Measurements from ENCODE around the gene LPCAT3. TPM values are rescaled to one million over a fixed set of nuclear protein-coding genes. Genes with fewer than 3 reads are reported as not detected.

Gene LPCAT3
- total RNA-seq, 2 donors from 2014 or later = 28.3 to 29.0 TPM

- no peaks in the 10 kb centered on the region for H3K27me3 Mint-ChIP-seq (ENCODE audit: low read depth)
- no peaks in the 10 kb centered on the region for H3K9me3 Mint-ChIP-seq
- H3K4me1 Mint-ChIP-seq (ENCODE audit: low read depth) = peaks cover 70% of the 10 kb centered on the region
- peaks cover 0 to 9% of the 10 kb centered on the region in 2 donors for H3K36me3 Mint-ChIP-seq (ENCODE audit: insufficient read depth in 2 of 2)
- peak overlapping the region; percentile 83 to 96 for H3K4me3 Mint-ChIP-seq
- ATAC-seq (replicated peaks in 1 of 2) = no peak
- DNase-seq = no peak
- no peak overlapping the region for H3K27ac Mint-ChIP-seq
These were observed 79.7 kb downstream of the LPCAT3 start for GRCh38 chr12:6938353-6939190.

DNA sequence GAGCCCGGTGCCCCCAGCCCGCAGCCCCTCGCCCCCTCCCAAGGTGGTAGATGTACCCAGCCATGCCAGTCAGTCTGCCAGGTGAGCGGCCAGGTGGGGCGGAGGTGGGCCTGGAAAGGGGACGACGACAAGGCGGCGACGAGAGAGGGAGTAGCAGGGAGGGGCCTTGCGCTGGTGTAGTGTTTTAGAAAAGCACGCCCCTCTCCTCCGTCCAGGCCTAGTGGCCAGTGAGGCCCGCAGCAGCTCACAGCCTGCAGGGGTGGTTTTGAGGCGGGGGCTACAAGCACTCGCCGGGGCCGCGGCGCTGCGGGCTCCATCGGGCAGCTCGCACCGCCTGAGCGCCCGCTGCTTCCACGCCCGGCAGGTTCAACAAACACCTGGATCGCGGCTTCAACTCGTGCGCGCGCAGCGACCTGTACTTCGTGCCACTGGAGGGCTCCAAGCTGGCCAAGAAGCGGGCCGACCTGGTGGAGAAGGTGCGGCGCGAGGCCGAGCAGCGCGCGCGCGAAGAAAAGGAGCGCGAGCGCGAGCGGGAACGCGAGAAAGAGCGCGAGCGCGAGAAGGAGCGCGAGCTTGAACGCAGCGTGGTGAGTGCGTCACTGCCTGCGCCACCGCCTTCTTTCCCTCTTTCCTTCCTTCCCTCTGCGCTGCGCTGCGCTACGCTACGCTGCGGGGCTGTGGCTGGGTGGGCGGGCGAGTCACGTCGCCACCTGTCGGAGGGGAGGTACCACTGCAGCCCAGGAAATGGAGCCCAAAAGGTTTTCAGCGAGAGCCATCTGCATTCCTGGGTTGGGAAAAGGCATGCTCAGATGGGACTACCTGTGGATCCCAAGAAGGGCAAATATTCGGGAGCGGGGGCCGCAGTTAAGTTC is 80.6 kb downstream of the LPCAT3 start:
- no peaks in the 10 kb centered on the region for H3K9me3 Mint-ChIP-seq
- H3K4me1 Mint-ChIP-seq (ENCODE audit: low read depth) = peaks cover 70% of the 10 kb centered on the region
- no peaks in the 10 kb centered on the region for H3K27me3 Mint-ChIP-seq (ENCODE audit: low read depth)
- peaks cover 0 to 9% of the 10 kb centered on the region in 2 donors for H3K36me3 Mint-ChIP-seq (ENCODE audit: insufficient read depth in 2 of 2)
- peak overlapping the region; percentile 52 for H3K27ac Mint-ChIP-seq
- peak; percentile 94 to 95 for DNase-seq
- peak; percentile 93 to 95 for ATAC-seq (replicated peaks in 1 of 2)
- H3K4me3 Mint-ChIP-seq = peak overlapping the region; percentile 83 to 96

DNA sequence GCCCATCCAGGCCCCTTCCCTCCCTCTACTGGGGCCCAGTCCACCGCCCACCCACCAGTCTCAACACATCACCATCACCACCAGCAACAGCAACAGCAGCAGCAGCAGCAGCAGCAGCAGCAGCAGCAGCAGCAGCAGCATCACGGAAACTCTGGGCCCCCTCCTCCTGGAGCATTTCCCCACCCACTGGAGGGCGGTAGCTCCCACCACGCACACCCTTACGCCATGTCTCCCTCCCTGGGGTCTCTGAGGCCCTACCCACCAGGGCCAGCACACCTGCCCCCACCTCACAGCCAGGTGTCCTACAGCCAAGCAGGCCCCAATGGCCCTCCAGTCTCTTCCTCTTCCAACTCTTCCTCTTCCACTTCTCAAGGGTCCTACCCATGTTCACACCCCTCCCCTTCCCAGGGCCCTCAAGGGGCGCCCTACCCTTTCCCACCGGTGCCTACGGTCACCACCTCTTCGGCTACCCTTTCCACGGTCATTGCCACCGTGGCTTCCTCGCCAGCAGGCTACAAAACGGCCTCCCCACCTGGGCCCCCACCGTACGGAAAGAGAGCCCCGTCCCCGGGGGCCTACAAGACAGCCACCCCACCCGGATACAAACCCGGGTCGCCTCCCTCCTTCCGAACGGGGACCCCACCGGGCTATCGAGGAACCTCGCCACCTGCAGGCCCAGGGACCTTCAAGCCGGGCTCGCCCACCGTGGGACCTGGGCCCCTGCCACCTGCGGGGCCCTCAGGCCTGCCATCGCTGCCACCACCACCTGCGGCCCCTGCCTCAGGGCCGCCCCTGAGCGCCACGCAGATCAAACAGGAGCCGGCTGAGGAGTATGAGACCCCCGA is 81.4 kb downstream of the LPCAT3 start:
- no peaks in the 10 kb centered on the region for H3K9me3 Mint-ChIP-seq
- DNase-seq (peak; percentile 66 to 77), ATAC-seq (replicated peaks in 1 of 2) (peak; percentile 45 to 50)
- peak overlapping the region; percentile 83 to 96 for H3K4me3 Mint-ChIP-seq
- H3K27me3 Mint-ChIP-seq (ENCODE audit: low read depth) = no peaks in the 10 kb centered on the region
- peak overlapping the region; percentile 94 for H3K27ac Mint-ChIP-seq
- peaks cover 0 to 9% of the 10 kb centered on the region in 2 donors for H3K36me3 Mint-ChIP-seq (ENCODE audit: insufficient read depth in 2 of 2)
- peaks cover 71% of the 10 kb centered on the region for H3K4me1 Mint-ChIP-seq (ENCODE audit: low read depth)

DNA sequence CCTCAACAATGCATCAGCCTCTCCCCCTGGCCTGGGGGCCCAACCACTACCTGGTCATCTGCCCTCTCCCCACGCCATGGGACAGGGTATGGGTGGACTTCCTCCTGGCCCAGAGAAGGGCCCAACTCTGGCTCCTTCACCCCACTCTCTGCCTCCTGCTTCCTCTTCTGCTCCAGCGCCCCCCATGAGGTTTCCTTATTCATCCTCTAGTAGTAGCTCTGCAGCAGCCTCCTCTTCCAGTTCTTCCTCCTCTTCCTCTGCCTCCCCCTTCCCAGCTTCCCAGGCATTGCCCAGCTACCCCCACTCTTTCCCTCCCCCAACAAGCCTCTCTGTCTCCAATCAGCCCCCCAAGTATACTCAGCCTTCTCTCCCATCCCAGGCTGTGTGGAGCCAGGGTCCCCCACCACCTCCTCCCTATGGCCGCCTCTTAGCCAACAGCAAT is 82.1 kb downstream of the LPCAT3 start:
- peaks cover 0 to 9% of the 10 kb centered on the region in 2 donors for H3K36me3 Mint-ChIP-seq (ENCODE audit: insufficient read depth in 2 of 2)
- no peaks in the 10 kb centered on the region for H3K9me3 Mint-ChIP-seq
- peaks cover 75% of the 10 kb centered on the region for H3K4me1 Mint-ChIP-seq (ENCODE audit: low read depth)
- H3K27me3 Mint-ChIP-seq (ENCODE audit: low read depth) = no peaks in the 10 kb centered on the region
- no peak for ATAC-seq (replicated peaks in 1 of 2)
- H3K4me3 Mint-ChIP-seq = peak overlapping the region; percentile 83 to 96
- H3K27ac Mint-ChIP-seq = peak overlapping the region; percentile 94
- no peak for DNase-seq

DNA sequence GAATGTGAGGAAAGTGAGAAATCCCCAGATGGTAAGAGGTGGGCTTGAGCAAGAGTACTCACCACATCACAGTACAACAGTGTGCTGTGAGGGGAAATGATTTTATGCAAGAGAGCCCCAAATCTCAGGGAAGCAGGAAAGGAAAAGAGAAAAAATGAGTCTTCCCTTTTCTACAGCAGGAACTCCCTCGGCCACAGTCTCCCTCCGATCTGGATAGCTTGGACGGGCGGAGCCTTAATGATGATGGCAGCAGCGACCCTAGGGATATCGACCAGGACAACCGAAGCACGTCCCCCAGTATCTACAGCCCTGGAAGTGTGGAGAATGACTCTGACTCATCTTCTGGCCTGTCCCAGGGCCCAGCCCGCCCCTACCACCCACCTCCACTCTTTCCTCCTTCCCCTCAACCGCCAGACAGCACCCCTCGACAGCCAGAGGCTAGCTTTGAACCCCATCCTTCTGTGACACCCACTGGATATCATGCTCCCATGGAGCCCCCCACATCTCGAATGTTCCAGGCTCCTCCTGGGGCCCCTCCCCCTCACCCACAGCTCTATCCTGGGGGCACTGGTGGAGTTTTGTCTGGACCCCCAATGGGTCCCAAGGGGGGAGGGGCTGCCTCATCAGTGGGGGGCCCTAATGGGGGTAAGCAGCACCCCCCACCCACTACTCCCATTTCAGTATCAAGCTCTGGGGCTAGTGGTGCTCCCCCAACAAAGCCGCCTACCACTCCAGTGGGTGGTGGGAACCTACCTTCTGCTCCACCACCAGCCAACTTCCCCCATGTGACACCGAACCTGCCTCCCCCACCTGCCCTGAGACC is 82.7 kb downstream of the LPCAT3 start:
- ATAC-seq (replicated peaks in 1 of 2) (no peak), DNase-seq (no peak)
- Mint-ChIP-seq H3K4me1 (ENCODE audit: low read depth) (peaks cover 79% of the 10 kb centered on the region), H3K27ac (peak overlapping the region; percentile 94), H3K9me3 (no peaks in the 10 kb centered on the region), H3K36me3 (ENCODE audit: insufficient read depth in 2 of 2) (peaks cover 0 to 9% of the 10 kb centered on the region in 2 donors), H3K4me3 (peak overlapping the region; percentile 83 to 96), H3K27me3 (ENCODE audit: low read depth) (no peaks in the 10 kb centered on the region)

DNA sequence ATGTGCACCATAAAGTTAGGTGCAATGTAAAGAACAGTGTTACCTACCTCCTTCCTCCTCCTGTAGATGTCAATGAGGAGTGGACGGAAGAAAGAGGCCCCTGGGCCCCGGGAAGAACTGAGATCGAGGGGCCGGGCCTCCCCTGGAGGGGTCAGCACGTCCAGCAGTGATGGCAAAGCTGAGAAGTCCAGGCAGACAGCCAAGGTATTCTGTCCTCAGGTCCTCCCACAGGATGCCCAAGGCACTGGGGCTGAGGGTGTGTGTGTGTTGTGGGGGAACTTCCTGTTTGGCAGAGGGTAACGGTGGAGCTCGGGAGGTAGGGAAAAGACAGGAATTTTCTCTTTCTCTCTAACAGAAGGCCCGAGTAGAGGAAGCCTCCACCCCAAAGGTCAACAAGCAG is 84.2 kb downstream of the LPCAT3 start:
- H3K27me3 Mint-ChIP-seq (ENCODE audit: low read depth) = no peaks in the 10 kb centered on the region
- H3K27ac Mint-ChIP-seq = peak overlapping the region; percentile 90
- DNase-seq = no peak
- ATAC-seq (replicated peaks in 1 of 2) = no peak
- H3K9me3 Mint-ChIP-seq = no peaks in the 10 kb centered on the region
- H3K36me3 Mint-ChIP-seq (ENCODE audit: insufficient read depth in 2 of 2) = peaks cover 0 to 6% of the 10 kb centered on the region in 2 donors
- H3K4me1 Mint-ChIP-seq (ENCODE audit: low read depth) = peaks cover 85% of the 10 kb centered on the region
- H3K4me3 Mint-ChIP-seq = no peak overlapping the region

DNA sequence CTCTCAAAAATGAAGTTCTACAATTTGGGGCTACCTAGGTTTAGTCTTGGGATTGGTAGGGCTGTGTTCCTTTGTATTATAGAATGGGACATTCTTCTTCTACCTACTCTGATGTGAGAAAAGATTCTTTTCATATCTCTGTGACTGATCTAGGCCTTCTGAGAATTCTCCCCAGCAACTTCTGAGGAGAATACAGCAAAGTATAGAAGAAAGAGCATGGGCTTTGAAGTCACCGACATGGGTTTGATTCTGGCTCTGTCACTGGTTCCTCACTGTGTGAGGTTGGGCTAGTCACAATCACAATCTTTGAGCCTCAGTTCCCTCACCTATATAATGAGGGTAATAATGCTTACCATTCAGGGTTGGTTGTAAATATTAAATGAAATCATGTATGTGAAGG is 85.5 kb downstream of the LPCAT3 start:
- peak overlapping the region in 1 of 2 donors; percentile 44 for H3K4me3 Mint-ChIP-seq
- peak overlapping the region; percentile 77 for H3K27ac Mint-ChIP-seq
- no peaks in the 10 kb centered on the region for H3K27me3 Mint-ChIP-seq (ENCODE audit: low read depth)
- ATAC-seq (replicated peaks in 1 of 2) (no peak), DNase-seq (no peak)
- H3K9me3 Mint-ChIP-seq = no peaks in the 10 kb centered on the region
- peaks cover 81% of the 10 kb centered on the region for H3K4me1 Mint-ChIP-seq (ENCODE audit: low read depth)
- H3K36me3 Mint-ChIP-seq (ENCODE audit: insufficient read depth in 2 of 2) = peaks cover 2 to 9% of the 10 kb centered on the region in 2 donors

GRCh38 chr12:6929466-6930452 is 88.5 kb downstream of the LPCAT3 start:
- ATAC-seq (replicated peaks in 1 of 2) = no peak
- no peaks in the 10 kb centered on the region for H3K9me3 Mint-ChIP-seq
- no peaks in the 10 kb centered on the region for H3K27me3 Mint-ChIP-seq (ENCODE audit: low read depth)

GRCh38 chr12:6928703-6929407 is 89.4 kb downstream of the LPCAT3 start:
- ATAC-seq (replicated peaks in 1 of 2) = no peak
- Mint-ChIP-seq H3K36me3 (ENCODE audit: insufficient read depth in 2 of 2) (peaks cover 2 to 13% of the 10 kb centered on the region in 2 donors), H3K9me3 (no peaks in the 10 kb centered on the region), H3K27ac (peak overlapping the region; percentile 98), H3K4me1 (ENCODE audit: low read depth) (peaks cover 82% of the 10 kb centered on the region), H3K27me3 (ENCODE audit: low read depth) (no peaks in the 10 kb centered on the region), H3K4me3 (peak overlapping the region; percentile 92 to 96)
- DNase-seq = no peak

More at GRCh38 chr12:6929466-6930452, 88.5 kb downstream of the LPCAT3 start:
- peaks cover 83% of the 10 kb centered on the region for H3K4me1 Mint-ChIP-seq (ENCODE audit: low read depth)
- H3K4me3 Mint-ChIP-seq = peak overlapping the region; percentile 92 to 96
- DNase-seq = no peak
- peak overlapping the region; percentile 98 for H3K27ac Mint-ChIP-seq
- H3K36me3 Mint-ChIP-seq (ENCODE audit: insufficient read depth in 2 of 2) = peaks cover 2 to 14% of the 10 kb centered on the region in 2 donors

DNA sequence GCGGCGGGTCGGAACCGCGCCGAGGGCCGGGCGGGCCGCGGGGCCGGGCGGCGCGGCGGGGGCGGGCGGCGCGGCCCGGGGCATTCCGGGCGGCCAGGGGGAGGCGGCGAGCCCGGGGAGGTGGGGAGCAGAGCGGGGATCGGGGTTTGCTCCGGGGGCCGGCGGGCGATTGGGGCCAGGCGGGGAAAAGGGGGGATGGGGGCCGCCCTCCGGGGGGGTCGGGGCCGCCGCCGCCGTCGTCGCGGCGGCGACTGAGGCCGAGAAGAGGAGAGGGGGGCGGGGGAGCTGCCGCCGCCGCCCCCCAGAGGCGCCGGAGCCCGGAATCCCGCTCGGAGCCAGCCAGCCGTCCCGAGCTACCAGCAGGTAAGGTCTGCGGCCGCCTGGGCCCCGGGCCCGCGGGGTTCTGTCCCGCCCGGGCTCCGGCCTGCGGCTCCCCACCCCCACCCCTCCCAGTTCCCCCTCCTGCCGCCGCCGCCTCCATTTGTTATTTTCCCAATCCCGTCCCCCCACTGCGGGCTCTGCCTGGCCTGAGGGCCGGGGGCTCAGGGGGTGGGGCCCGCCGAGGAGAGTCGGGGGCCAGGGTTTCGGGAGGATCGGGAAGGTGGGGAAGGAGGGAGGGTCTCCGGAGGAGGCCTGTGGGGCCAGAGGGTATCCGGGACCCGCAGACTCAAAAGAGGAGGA is 90.1 kb downstream of the LPCAT3 start:
- Mint-ChIP-seq H3K27ac (peak overlapping the region; percentile 98), H3K4me1 (ENCODE audit: low read depth) (peaks cover 76% of the 10 kb centered on the region)
- ATAC-seq (replicated peaks in 1 of 2) = peak in 1 of 2 donors; percentile 8

More for the DNA sequence above, 90.1 kb downstream of the LPCAT3 start:
- H3K27me3 Mint-ChIP-seq (ENCODE audit: low read depth) = no peaks in the 10 kb centered on the region
- no peak for DNase-seq
- H3K36me3 Mint-ChIP-seq (ENCODE audit: insufficient read depth in 2 of 2) = peaks cover 2 to 11% of the 10 kb centered on the region in 2 donors
- no peaks in the 10 kb centered on the region for H3K9me3 Mint-ChIP-seq
- H3K4me3 Mint-ChIP-seq = peak overlapping the region; percentile 92 to 96

All from activated T-cell treated with anti-CD3 and anti-CD28 coated beads, Interleukin-2, amount 50 U/mL, for 72 hours (primary cell).